ENCODE data around the gene CTTNBP2NL.

The CTTNBP2NL gene

DNA sequence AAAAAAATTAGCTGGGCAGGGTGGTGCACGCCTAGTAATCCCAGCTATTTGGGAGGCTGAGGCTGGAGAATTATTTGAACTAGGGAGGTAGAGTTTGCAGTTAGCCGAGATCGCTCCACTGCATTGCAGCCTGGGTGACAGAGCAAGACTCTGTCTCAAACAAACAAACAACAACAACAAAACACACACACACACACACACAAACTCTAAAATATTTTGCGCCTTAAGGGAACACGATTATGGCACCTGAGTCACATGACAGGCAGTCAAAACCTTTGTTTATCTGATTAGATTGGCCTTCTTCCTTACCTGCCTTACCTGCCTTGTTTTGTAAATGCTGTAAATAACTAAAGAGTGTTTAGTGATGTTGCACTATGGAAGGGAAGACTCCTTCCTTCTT lies 92.1 kb downstream of the CTTNBP2NL start:
- DNase-seq: no peak
- TF ChIP-seq GATA1 (IDR thresholded peaks at IDR 0.05; ENCODE audit: low read depth, low read length) (no peak), POLR2A (IDR thresholded peaks at IDR 0.05; ENCODE audit: low read length) (no peak)

- no peak for TF ChIP-seq GATA1 (IDR thresholded peaks at IDR 0.05; ENCODE audit: low read depth, low read length)
- TF ChIP-seq POLR2A (IDR thresholded peaks at IDR 0.05; ENCODE audit: low read length): no peak
- DNase-seq: no peak
Measured at GRCh38 chr1:112492076-112492475, 96.1 kb downstream of the CTTNBP2NL start.

GRCh38 chr1:112493351-112493750 lies 97.3 kb downstream of the CTTNBP2NL start:
- no peak for TF ChIP-seq POLR2A (IDR thresholded peaks at IDR 0.05; ENCODE audit: low read length)
- TF ChIP-seq GATA1 (IDR thresholded peaks at IDR 0.05; ENCODE audit: low read depth, low read length): no peak
- no peak for DNase-seq

DNA sequence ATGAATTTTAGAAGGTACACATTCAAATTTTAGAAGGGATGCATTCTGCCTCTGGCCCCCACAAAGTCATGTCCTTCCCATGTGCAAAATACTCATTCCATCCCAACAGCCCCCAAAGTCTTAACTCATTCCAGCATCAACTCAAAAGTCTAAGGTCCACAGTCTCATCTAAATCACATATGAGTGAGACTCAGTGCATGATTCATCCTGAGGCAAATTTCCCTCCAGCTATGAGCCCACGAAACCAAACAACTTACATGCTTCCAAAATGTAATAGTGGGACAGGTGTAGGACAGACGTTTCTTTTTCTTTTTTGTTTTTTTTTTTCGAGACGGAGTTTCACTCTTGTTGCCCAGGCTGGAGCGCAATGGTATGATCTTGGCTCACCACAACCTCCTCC lies 100.3 kb downstream of the CTTNBP2NL start:
- no peak for DNase-seq
- TF ChIP-seq GATA1 (IDR thresholded peaks at IDR 0.05; ENCODE audit: low read depth, low read length) (no peak), POLR2A (IDR thresholded peaks at IDR 0.05; ENCODE audit: low read length) (no peak)

GRCh38 chr1:112501810-112502641 lies 106.0 kb downstream of the CTTNBP2NL start:
- TF ChIP-seq GATA1 (IDR thresholded peaks at IDR 0.05; ENCODE audit: low read depth, low read length) (no peak), POLR2A (IDR thresholded peaks at IDR 0.05; ENCODE audit: low read length) (no peak)
- DNase-seq: peak; percentile 44 to 68

DNA sequence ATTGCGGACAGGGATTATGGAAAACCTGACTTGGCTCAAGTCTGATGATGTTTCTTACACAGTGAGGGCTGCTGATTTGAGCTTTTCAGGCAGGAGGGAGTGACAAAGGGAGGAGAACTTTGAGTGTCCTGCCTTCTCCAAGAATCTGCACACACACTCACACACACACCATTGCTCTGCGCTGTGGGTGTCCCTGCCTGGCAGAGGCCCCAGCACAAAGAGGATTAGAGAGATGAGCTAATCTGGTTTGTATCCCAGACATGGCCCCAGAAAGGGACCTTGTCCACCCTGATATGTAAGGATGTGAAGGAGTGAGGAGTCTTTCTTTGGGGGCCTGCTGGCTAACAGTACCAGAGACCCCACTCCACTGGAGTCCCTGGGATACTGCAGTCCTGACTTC lies 106.8 kb downstream of the CTTNBP2NL start:
- DNase-seq: no peak
- TF ChIP-seq GATA1 (IDR thresholded peaks at IDR 0.05; ENCODE audit: low read depth, low read length) (no peak), POLR2A (IDR thresholded peaks at IDR 0.05; ENCODE audit: low read length) (no peak)

DNA sequence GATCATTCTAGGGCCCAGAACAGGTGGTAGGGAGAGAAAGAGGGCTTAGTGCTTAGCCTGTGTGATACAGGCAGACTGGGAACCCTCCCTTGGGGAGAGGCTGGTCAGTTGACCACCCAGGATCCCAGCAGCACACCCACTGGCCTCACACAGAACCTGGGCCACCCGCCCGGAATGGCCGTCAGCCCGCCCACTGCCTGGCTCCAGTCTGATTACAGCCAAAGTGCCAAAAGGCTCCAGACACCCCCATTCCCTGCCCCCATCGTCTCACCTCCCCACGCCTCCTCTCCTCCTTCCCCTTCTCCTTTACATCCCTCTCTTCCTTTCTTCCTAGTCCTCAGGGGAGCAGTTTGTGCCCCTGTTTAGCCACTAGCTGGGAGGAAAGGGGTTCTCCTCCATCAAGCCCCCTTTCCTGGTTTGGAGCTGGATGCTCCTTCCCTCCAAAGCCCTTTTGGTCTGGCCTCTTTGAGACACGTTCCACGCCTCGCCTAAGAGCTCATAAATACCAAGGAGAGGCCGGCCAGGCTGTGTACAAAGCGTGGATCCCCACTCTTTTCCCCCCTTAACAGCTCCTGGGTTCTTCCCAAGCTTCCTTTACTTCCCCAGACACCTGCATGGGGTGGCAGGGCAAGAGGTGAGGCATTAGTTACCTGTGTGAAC lies 108.1 kb downstream of the CTTNBP2NL start:
- DNase-seq: no peak
- TF ChIP-seq POLR2A (IDR thresholded peaks at IDR 0.05; ENCODE audit: low read length) (no peak), GATA1 (IDR thresholded peaks at IDR 0.05; ENCODE audit: low read depth, low read length) (no peak)

DNA sequence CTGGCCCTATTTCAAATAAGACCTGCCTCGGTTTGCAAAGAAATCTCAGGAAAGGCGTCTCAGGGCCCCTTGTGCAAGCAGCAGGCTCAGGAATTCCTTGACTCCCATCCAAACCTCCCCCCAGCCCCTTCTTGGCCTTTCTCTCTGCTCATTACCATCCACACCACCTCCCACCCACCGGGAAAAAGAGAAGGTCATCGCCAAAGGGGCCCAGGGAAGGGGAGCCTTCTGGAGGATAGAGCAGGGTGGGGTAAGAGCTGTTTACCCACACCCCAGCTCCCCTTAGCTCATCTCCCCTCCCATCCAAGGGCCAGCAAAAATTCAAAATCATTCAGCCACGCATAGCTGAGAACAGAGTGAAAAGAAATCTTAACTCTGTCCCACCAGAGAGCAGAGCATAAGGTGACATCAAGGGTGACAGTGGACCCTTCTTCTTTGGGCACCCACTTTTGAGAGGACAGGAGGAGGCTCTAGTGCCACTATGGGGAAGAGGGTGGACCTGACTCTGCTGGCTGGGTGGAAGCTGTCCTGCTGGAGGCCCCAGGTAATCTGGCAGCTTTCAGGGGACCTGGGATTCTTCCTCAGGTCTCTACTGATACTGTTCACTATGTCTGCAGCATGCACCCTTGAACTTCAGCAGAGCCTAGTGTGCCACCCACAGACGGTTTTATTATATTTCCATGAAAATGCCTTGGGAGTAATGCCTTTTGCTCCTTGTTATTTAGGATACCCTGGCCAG lies 108.8 kb downstream of the CTTNBP2NL start:
- DNase-seq: no peak
- no peak for TF ChIP-seq GATA1 (IDR thresholded peaks at IDR 0.05; ENCODE audit: low read depth, low read length)
- no peak for TF ChIP-seq POLR2A (IDR thresholded peaks at IDR 0.05; ENCODE audit: low read length)

DNA sequence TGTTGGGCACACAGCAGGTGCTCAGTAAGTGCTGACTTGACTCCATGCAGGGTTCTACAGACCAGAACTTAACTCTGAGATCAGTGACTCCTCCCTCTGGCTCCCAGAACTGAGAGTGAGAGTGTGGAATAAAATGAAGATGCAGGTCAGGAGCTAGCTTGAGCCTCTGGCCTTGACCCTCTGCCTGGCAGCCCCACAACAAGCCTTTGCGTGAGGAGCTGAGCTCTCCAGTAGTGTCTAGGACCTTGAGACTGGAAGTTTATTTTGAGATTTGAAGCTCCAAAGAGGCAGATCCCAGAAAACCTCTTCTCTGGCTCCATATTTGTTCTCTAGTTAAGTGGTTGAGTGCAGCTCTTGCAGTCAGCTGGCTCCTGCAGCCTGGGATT lies 109.4 kb downstream of the CTTNBP2NL start:
- no peak for DNase-seq
- TF ChIP-seq POLR2A (IDR thresholded peaks at IDR 0.05; ENCODE audit: low read length) (no peak), GATA1 (IDR thresholded peaks at IDR 0.05; ENCODE audit: low read depth, low read length) (no peak)

DNA sequence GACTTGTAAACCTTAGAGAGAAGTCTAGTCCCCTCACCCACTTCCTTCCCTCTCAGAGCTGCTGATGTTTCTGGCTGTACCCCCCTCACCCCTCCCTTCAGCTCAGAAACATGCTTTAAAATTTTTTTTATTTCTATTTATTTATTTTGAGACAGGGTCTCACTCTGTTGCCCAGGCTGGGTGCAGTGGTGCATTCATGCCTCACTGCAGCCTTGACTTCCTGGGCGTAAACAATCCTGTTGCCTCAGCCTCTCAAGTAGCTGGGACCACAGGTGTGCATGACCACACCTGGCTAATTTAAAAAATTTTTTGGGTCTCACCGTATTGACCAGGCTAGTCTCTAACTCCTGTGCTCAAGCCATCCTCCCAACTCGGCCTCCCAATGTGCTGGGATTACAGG lies 109.9 kb downstream of the CTTNBP2NL start:
- no peak for DNase-seq
- TF ChIP-seq POLR2A (IDR thresholded peaks at IDR 0.05; ENCODE audit: low read length) (no peak), GATA1 (IDR thresholded peaks at IDR 0.05; ENCODE audit: low read depth, low read length) (no peak)

GRCh38 chr1:112506306-112506705 lies 110.3 kb downstream of the CTTNBP2NL start:
- no peak for DNase-seq
- TF ChIP-seq GATA1 (IDR thresholded peaks at IDR 0.05; ENCODE audit: low read depth, low read length) (no peak), POLR2A (IDR thresholded peaks at IDR 0.05; ENCODE audit: low read length) (no peak)

DNA sequence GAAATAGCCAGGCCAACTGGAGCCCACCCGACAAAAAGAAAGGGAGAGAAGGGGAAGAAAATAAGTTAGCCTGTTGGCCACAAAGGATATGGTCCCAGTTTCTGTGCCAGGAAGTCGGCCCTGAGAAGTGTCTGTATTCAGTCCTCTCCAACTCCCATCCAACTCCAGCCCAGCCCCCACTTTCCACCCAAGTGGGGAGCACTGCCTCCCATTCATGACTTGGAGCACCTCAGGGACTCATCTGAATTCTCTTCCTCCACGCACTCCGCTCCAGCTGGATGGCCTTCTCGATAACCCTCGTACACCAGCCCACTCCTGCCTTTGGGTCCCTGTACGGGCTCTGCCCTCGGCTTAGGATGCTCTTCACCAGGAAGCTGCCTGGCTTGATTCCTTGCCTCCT lies 110.7 kb downstream of the CTTNBP2NL start:
- no peak for DNase-seq
- TF ChIP-seq GATA1 (IDR thresholded peaks at IDR 0.05; ENCODE audit: low read depth, low read length) (no peak), POLR2A (IDR thresholded peaks at IDR 0.05; ENCODE audit: low read length) (no peak)

DNA sequence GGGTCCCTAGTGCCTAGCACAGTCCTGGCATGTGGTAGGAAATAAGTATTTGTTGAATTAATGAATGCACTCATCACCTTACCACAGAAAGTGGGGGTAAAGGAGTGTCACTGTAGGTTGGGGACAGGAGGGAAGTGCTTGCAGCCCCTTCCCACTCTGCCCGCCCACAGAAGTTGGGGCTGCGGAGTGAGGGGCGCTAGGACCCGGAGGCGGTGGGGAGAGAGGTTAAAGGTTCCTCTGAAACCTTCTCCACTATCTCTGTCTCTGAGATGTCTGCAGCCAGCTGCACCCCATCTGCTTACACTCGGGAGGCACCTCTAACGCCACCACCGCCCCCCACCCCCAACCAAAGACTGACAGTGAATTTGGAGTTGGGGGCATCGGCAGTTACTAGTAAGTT lies 111.3 kb downstream of the CTTNBP2NL start:
- DNase-seq: no peak
- TF ChIP-seq GATA1 (IDR thresholded peaks at IDR 0.05; ENCODE audit: low read depth, low read length) (no peak), POLR2A (IDR thresholded peaks at IDR 0.05; ENCODE audit: low read length) (no peak)

DNA sequence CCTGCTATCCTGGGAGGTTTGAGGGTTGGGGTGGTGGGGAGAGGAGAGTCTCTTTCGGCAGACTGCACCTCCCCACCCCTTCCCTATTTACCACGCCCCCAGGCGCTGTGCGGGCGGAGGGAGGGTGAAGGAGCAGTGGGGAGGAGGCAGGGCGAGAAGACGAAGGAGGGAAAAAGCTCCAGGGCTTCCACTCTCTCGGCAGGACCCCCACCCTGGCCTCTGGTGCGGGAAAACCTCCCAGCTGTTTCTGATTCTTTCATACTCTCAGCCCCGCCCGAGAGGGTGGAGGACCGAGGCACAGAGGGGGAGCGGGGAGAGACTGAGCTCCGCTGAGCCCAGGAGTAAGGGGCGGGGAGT lies 111.9 kb downstream of the CTTNBP2NL start:
- no peak for DNase-seq
- no peak for TF ChIP-seq POLR2A (IDR thresholded peaks at IDR 0.05; ENCODE audit: low read length)
- no peak for TF ChIP-seq GATA1 (IDR thresholded peaks at IDR 0.05; ENCODE audit: low read depth, low read length)

Data from erythroblast (primary cell).